Measurements from ENCODE around the gene FOXP1.

GRCh38 chr3:71543371-71544016, 40.0 kb downstream of the FOXP1 start:
- no peak for TF ChIP-seq SMAD4 (CRISPR knock-in tag; conservative IDR thresholded peaks at IDR 0.05)
- TF ChIP-seq CTCF (IDR thresholded peaks at IDR 0.05 in 2 of 3, conservative IDR thresholded peaks at IDR 0.05 in 1 of 3; ENCODE audit: insufficient read depth in 2 of 3, low read depth in 1 of 3, low read length in 3 of 3) = no peak
- TF ChIP-seq ATF2 (CRISPR knock-in tag; IDR thresholded peaks at IDR 0.05) = no peak
- no peak for TF ChIP-seq STAG1 (CRISPR knock-in tag; IDR thresholded peaks at IDR 0.05; ENCODE audit: borderline replicate concordance)
- TF ChIP-seq RBM22 (IDR thresholded peaks at IDR 0.05; ENCODE audit: low read depth, low read length, poor library complexity, severe bottlenecking) = no peak
- no peak for TF ChIP-seq RBFOX2 (IDR thresholded peaks at IDR 0.05; ENCODE audit: low read depth, low read length)
- TF ChIP-seq POLR2AphosphoS5 (IDR thresholded peaks at IDR 0.05; ENCODE audit: control insufficient read depth, insufficient read depth, low read depth, low read length) = no peak
- TF ChIP-seq NFE2L1 (tag; IDR thresholded peaks at IDR 0.05; ENCODE audit: borderline replicate concordance, low read depth) = no peak
- TF ChIP-seq JUNB (CRISPR knock-in tag; conservative IDR thresholded peaks at IDR 0.05) = no peak
